ENCODE data around the gene NOX5. TPM values are rescaled to one million over a fixed set of nuclear protein-coding genes. Genes with fewer than 3 reads are reported as not detected.

The NOX5 gene
- polyA plus RNA-seq, 1 experiment = 0.15 TPM

- TF ChIP-seq, protein P1, sequence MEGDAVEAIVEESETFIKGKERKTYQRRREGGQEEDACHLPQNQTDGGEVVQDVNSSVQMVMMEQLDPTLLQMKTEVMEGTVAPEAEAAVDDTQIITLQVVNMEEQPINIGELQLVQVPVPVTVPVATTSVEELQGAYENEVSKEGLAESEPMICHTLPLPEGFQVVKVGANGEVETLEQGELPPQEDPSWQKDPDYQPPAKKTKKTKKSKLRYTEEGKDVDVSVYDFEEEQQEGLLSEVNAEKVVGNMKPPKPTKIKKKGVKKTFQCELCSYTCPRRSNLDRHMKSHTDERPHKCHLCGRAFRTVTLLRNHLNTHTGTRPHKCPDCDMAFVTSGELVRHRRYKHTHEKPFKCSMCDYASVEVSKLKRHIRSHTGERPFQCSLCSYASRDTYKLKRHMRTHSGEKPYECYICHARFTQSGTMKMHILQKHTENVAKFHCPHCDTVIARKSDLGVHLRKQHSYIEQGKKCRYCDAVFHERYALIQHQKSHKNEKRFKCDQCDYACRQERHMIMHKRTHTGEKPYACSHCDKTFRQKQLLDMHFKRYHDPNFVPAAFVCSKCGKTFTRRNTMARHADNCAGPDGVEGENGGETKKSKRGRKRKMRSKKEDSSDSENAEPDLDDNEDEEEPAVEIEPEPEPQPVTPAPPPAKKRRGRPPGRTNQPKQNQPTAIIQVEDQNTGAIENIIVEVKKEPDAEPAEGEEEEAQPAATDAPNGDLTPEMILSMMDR (IDR thresholded peaks at IDR 0.05; ENCODE audit: low read depth, low read length) = no peak
- Histone ChIP-seq H3K4me3 (ENCODE audit: low read depth, low read length) (no peak overlapping the region), H3K27me3 (ENCODE audit: control insufficient read depth, insufficient read depth, low read length) (peaks cover 11% of the 10 kb centered on the region), H3K27ac (ENCODE audit: low read depth, low read length) (no peak overlapping the region), H3K9me3 (ENCODE audit: control insufficient read depth, insufficient read depth, low read length) (peaks cover 6% of the 10 kb centered on the region; the same call in 1 of the 2 replicates)
- ChIA-PET POLR2A (no interaction called here), CTCF (no interaction called here)
- no peak for DNase-seq (ENCODE audit: low read depth, low spot score)
These were observed 5.2 kb upstream of the NOX5 start for GRCh38 chr15:69009341-69009740.

DNA sequence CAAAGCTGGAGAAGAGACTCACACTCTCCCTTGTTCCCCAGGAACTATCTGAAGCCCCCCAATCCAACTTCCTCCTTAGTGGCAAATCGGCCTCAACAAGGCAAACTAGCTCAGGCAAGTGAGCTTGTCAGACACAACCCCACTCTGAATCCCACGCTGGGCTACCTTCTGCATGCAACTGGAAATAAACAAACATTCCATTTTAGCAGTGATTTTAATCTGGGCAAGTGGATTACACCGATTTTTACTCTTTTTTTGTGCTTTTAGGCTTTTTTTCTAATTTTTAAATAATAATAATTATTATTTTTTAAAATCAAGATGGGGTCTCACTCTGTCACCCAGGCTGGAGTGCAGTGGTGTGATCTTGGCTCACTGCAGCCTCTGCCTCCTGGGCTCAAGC is 2.9 kb upstream of the NOX5 start:
- H3K4me3 ChIP-seq (ENCODE audit: low read depth, low read length) = no peak overlapping the region
- H3K27me3 ChIP-seq (ENCODE audit: control insufficient read depth, insufficient read depth, low read length) = peaks cover 11% of the 10 kb centered on the region
- TF ChIP-seq, protein P1 (IDR thresholded peaks at IDR 0.05; ENCODE audit: low read depth, low read length) = no peak
- DNase-seq (ENCODE audit: low read depth, low spot score) = no peak
- no peak overlapping the region for H3K27ac ChIP-seq (ENCODE audit: low read depth, low read length)
- ChIA-PET CTCF (no interaction called here), POLR2A (interaction anchor here (0.7 kb wide), 1 partner anchor 149 kb away, joined by 4 read pairs; the partner anchor contains the start of gene GLCE)
- H3K9me3 ChIP-seq (ENCODE audit: control insufficient read depth, insufficient read depth, low read length) = peaks cover 6% of the 10 kb centered on the region; the same call in 1 of the 2 replicates

DNA sequence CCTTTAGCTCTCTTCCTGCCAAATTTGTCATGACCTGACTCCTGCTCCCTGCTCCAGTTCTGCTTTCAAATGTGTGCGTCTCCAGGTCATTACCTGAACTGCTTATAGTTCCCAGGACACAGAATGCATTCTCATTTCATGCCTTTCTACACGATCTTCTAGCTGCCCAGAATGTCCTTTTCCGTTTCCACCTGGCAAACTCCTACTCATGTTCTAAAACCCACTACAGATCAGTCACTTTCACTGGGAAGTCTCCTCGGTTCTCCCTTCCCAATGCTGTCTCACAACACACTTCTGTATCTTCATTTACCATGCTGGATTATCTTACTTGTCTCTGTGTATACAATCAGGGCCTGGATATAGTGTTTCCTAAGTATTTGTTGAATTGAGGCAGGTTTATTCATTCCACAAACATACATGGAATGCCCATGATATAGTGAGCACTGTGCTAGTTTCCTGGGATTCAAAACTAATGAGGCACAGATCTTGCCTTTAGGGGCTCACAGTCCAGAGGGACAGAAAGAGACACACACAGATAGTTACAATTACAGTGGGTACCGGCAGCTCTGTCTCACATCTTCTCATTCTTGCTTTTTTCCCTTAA is 1.6 kb upstream of the NOX5 start:
- ChIA-PET CTCF (no interaction called here), POLR2A (no interaction called here)
- H3K9me3 ChIP-seq (ENCODE audit: control insufficient read depth, insufficient read depth, low read length) = no peaks in the 10 kb centered on the region; the same call in 1 of the 2 replicates
- TF ChIP-seq, protein P1 (IDR thresholded peaks at IDR 0.05; ENCODE audit: low read depth, low read length) = no peak
- peaks cover 14% of the 10 kb centered on the region for H3K27me3 ChIP-seq (ENCODE audit: control insufficient read depth, insufficient read depth, low read length)
- no peak for DNase-seq (ENCODE audit: low read depth, low spot score)
- no peak overlapping the region for H3K27ac ChIP-seq (ENCODE audit: low read depth, low read length)
- no peak overlapping the region for H3K4me3 ChIP-seq (ENCODE audit: low read depth, low read length)

DNA sequence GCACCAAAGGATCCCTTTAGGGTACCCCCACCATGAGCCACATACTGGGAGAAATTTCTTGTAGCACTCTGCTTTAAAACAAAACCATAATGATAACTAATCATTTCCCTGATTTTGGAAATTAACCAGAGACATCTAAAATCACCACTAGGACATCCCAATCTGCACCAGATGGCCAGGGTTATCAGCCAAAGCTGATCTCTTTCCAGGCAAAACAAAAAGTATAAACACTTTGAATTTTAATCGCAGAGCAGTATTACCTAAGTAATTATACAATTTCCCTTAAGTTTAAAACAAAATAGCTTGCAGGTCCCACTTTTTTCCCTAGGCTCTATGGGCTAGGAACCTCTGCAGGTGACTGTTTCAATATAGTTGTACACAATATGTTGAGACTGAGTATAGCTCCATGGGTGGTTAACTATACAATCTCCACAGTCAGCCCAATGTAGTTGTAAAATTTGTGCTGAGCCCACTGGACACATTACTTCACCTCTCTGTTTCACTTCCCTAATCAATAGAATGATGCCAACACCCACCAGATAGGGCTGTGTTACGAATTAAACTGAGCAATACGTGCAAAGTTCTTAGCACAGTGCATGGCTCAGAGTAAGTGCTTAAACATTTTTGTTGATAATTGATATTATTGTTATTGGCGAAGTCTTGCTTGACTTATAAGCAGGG is 629 bp upstream of the NOX5 start:
- Histone ChIP-seq H3K27ac (ENCODE audit: low read depth, low read length) (no peak overlapping the region), H3K4me3 (ENCODE audit: low read depth, low read length) (no peak overlapping the region), H3K27me3 (ENCODE audit: control insufficient read depth, insufficient read depth, low read length) (peaks cover 14% of the 10 kb centered on the region), H3K9me3 (ENCODE audit: control insufficient read depth, insufficient read depth, low read length) (no peaks in the 10 kb centered on the region; the same call in 1 of the 2 replicates)
- DNase-seq (ENCODE audit: low read depth, low spot score) = no peak
- ChIA-PET POLR2A (no interaction called here), CTCF (interaction anchor here (0.8 kb wide), 1 partner anchor 138 kb away, joined by 4 read pairs; no protein-coding TSS in a partner anchor)
- TF ChIP-seq, protein P1 (IDR thresholded peaks at IDR 0.05; ENCODE audit: low read depth, low read length) = no peak

DNA sequence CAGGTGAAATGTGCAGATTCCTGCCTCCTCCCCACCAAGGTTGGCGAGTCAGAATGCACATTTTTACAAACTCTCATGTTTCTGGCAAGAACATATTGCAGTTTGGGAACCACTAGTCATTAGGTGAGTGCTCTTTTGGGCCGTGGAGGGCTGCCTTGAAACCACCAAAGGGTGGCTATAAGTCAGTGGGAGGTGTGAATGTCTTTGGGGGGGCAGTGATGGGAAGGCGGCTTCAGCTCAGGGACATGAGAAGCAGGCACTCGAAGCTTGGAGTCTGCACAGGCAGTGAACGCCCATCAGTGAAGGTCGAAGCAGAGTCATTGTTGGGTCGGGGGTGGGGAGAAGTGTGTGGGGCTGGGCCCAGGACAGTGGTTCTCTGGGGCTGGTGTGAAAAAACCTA is 1.1 kb downstream of the NOX5 start:
- ChIA-PET POLR2A (interaction anchor here (0.6 kb wide), 1 partner anchor 1221 kb away, joined by 5 read pairs; no protein-coding TSS in a partner anchor), CTCF (interaction anchor here (1.2 kb wide), 1 partner anchor 447 kb away, joined by 4 read pairs; no protein-coding TSS in a partner anchor)
- no peak for DNase-seq (ENCODE audit: low read depth, low spot score)
- Histone ChIP-seq H3K27ac (ENCODE audit: low read depth, low read length) (no peak overlapping the region), H3K4me3 (ENCODE audit: low read depth, low read length) (no peak overlapping the region), H3K9me3 (ENCODE audit: control insufficient read depth, insufficient read depth, low read length) (no peaks in the 10 kb centered on the region; the same call in 1 of the 2 replicates), H3K27me3 (ENCODE audit: control insufficient read depth, insufficient read depth, low read length) (peaks cover 6% of the 10 kb centered on the region)
- TF ChIP-seq, protein P1 (IDR thresholded peaks at IDR 0.05; ENCODE audit: low read depth, low read length) = no peak

Data from AG04450 (cell line).